WTC11 (cell line): ENCODE data around the gene GAL3ST3. TPM values are rescaled to one million over a fixed set of nuclear protein-coding genes. Genes with fewer than 3 reads are reported as not detected.

Experiments used
- ATAC-seq: fragments of 200-7000 bp; cut with Tn5 transposase; 2 replicates; pipeline ENCODE4 v1.10.0; 2021; ENCODE audit warnings: mild to moderate bottlenecking, moderate library complexity
- CTCF ChIA-PET: fragments of 300-600 bp; sonication (Branson Sonifier 250); formaldehyde crosslinking; loops from one replicate; lab custom pipeline; 2021; ENCODE audit warnings: antibody characterized with exemption; lab: Charles Lee
- POLR2A ChIA-PET: fragments of 350-600 bp; sonication (Branson Sonifier 250); formaldehyde crosslinking; loops from one replicate; lab custom pipeline; 2021; ENCODE audit warnings: antibody characterized with exemption; lab: Charles Lee
- DNase-seq: peaks from one replicate; pipeline ENCODE4 v3.0.0; 2021; ENCODE audit warnings: low spot score
- H3K27ac Mint-ChIP-seq: 2 replicates; pipeline ENCODE4 v1.8.0; 2021; ENCODE audit warnings: mixed read lengths
- H3K27me3 Mint-ChIP-seq: 2 replicates; pipeline ENCODE4 v1.8.0; 2021; ENCODE audit warnings: low read depth, mild to moderate bottlenecking, moderate library complexity, mixed read lengths
- H3K36me3 Mint-ChIP-seq: 2 replicates; pipeline ENCODE4 v1.8.0; 2021; ENCODE audit warnings: mixed read lengths
- H3K4me1 Mint-ChIP-seq: 2 replicates; pipeline ENCODE4 v1.8.0; 2022; ENCODE audit warnings: mixed read lengths
- H3K4me3 Mint-ChIP-seq: 2 replicates; pipeline ENCODE4 v1.8.0; 2021; ENCODE audit warnings: mild to moderate bottlenecking, moderate library complexity, mixed read lengths
- H3K9me3 Mint-ChIP-seq: 2 replicates; pipeline ENCODE4 v1.8.0; 2021; ENCODE audit warnings: mixed read lengths
- ELF4 ChIP-seq: sonication (generic); formaldehyde crosslinking; IDR thresholded peaks from 2 replicates; pipeline ENCODE4 v1.8.1; 2022; ENCODE audit warnings: low read depth, mild to moderate bottlenecking, moderate library complexity, missing genetic modification reagents
- FOXK1 ChIP-seq: sonication (generic); formaldehyde crosslinking; IDR thresholded peaks from 2 replicates; pipeline ENCODE4 v1.8.0; 2022; ENCODE audit warnings: mild to moderate bottlenecking, moderate library complexity, missing genetic modification reagents
- GABPB1 ChIP-seq: sonication (generic); formaldehyde crosslinking; IDR thresholded peaks from 2 replicates; pipeline ENCODE4 v1.8.1; 2023; ENCODE audit warnings: mild to moderate bottlenecking, missing genetic modification reagents
- GTF2I ChIP-seq: fragments of 250-450 bp; sonication (Bioruptor Pico); conservative IDR thresholded peaks from 2 replicates; pipeline ENCODE4 v1.4.0; 2021; ENCODE audit warnings: mild to moderate bottlenecking
- KAT7 ChIP-seq: sonication (generic); formaldehyde crosslinking; IDR thresholded peaks from 2 replicates; pipeline ENCODE4 v1.8.1; 2023; ENCODE audit warnings: missing genetic modification reagents, mild to moderate bottlenecking, borderline replicate concordance
- MYBL2 ChIP-seq: sonication (generic); formaldehyde crosslinking; IDR thresholded peaks from 2 replicates; pipeline ENCODE4 v1.8.1; 2023; ENCODE audit warnings: mild to moderate bottlenecking, moderate library complexity, missing genetic modification reagents
- NFE2L1 ChIP-seq: sonication (generic); formaldehyde crosslinking; IDR thresholded peaks from 2 replicates; pipeline ENCODE4 v1.8.1; 2023; ENCODE audit warnings: missing genetic modification reagents
- TCF7 ChIP-seq: sonication (generic); formaldehyde crosslinking; IDR thresholded peaks from 2 replicates; pipeline ENCODE4 v1.8.0; 2022; ENCODE audit warnings: mild to moderate bottlenecking, low read depth, missing genetic modification reagents, moderate library complexity
- TEAD1 ChIP-seq: sonication (generic); formaldehyde crosslinking; IDR thresholded peaks from 2 replicates; pipeline ENCODE4 v1.8.0; 2022; ENCODE audit warnings: mild to moderate bottlenecking, missing genetic modification reagents
- TP53 ChIP-seq: sonication (generic); formaldehyde crosslinking; IDR thresholded peaks from 2 replicates; pipeline ENCODE4 v1.8.1; 2023; ENCODE audit warnings: mild to moderate bottlenecking, missing genetic modification reagents
- ZNF121 ChIP-seq: sonication (generic); formaldehyde crosslinking; IDR thresholded peaks from 2 replicates; pipeline ENCODE4 v1.8.0; 2023; ENCODE audit warnings: missing genetic modification reagents
- ZNF671 ChIP-seq: fragments of 250-450 bp; sonication (Bioruptor Pico); IDR thresholded peaks from 2 replicates; pipeline ENCODE4 v1.8.0; 2021; ENCODE audit warnings: mild to moderate bottlenecking
- total RNA-seq: library from RNA; stranded (reverse); gene quantifications from 3 replicates; pipeline ENCODE4 v1.2.3, GENCODE V29; 2021
- TF ChIP-seq, protein P1 (sequence below): sonication (generic); formaldehyde crosslinking; IDR thresholded peaks from 2 replicates; pipeline ENCODE4 v1.8.0; 2023; ENCODE audit warnings: missing genetic modification reagents, mild to moderate bottlenecking, borderline replicate concordance
- TF ChIP-seq, protein P2 (sequence below): sonication (generic); formaldehyde crosslinking; IDR thresholded peaks from 2 replicates; pipeline ENCODE4 v1.8.0; 2022; ENCODE audit warnings: mild to moderate bottlenecking, missing genetic modification reagents
- TF ChIP-seq, protein P3 (sequence below): sonication (generic); formaldehyde crosslinking; IDR thresholded peaks from 2 replicates; pipeline ENCODE4 v1.8.0; 2022; ENCODE audit warnings: mild to moderate bottlenecking, missing genetic modification reagents
- TF ChIP-seq, protein P4 (sequence below): fragments of 250-450 bp; sonication (Bioruptor Pico); conservative IDR thresholded peaks from 2 replicates; pipeline ENCODE4 v1.9.0; 2021; ENCODE audit warnings: mild to moderate bottlenecking
- TF ChIP-seq, protein P5 (sequence below): sonication (generic); formaldehyde crosslinking; IDR thresholded peaks from 2 replicates; pipeline ENCODE4 v1.8.0; 2023; ENCODE audit warnings: mild to moderate bottlenecking, missing genetic modification reagents
- TF ChIP-seq, protein P6 (sequence below): sonication (generic); formaldehyde crosslinking; IDR thresholded peaks from 2 replicates; pipeline ENCODE4 v1.8.1; 2023; ENCODE audit warnings: mild to moderate bottlenecking, missing genetic modification reagents, moderate library complexity
- TF ChIP-seq, protein P7 (sequence below): fragments of 250-450 bp; sonication (Bioruptor Pico); IDR thresholded peaks from 2 replicates; pipeline ENCODE4 v1.8.0; 2021; ENCODE audit warnings: mild to moderate bottlenecking
- TF ChIP-seq, protein P8 (sequence below): sonication (generic); formaldehyde crosslinking; IDR thresholded peaks from 2 replicates; pipeline ENCODE4 v1.8.1; 2022; ENCODE audit warnings: low read depth, missing genetic modification reagents, borderline replicate concordance

The GAL3ST3 gene
- total RNA-seq, 1 experiment from 2014 or later: 21.3 TPM

DNA sequence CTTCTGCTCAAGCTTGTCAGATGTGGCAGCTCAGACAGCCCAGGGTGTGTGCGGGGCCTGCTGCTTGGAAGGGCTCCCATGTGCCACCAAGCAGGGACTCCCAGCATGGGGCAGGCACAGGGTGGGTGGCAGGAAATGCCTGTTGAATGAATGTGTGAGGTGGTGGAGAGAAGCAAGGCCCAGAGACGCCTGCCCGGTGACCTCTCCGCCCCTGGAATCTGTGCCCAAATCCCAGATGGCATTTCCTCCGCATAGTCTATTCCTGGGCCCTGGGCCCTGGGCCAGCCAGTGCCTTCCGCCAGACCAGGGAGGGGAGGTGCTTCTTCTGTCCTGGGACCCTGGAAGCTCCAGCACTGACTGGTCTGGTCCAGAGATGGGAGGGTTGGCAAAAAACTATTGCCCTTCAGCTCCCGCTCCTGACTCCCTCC, 33.5 kb downstream of the GAL3ST3 start:
- no peaks in the 10 kb centered on the region for H3K36me3 Mint-ChIP-seq
- TF ChIP-seq, protein P1, sequence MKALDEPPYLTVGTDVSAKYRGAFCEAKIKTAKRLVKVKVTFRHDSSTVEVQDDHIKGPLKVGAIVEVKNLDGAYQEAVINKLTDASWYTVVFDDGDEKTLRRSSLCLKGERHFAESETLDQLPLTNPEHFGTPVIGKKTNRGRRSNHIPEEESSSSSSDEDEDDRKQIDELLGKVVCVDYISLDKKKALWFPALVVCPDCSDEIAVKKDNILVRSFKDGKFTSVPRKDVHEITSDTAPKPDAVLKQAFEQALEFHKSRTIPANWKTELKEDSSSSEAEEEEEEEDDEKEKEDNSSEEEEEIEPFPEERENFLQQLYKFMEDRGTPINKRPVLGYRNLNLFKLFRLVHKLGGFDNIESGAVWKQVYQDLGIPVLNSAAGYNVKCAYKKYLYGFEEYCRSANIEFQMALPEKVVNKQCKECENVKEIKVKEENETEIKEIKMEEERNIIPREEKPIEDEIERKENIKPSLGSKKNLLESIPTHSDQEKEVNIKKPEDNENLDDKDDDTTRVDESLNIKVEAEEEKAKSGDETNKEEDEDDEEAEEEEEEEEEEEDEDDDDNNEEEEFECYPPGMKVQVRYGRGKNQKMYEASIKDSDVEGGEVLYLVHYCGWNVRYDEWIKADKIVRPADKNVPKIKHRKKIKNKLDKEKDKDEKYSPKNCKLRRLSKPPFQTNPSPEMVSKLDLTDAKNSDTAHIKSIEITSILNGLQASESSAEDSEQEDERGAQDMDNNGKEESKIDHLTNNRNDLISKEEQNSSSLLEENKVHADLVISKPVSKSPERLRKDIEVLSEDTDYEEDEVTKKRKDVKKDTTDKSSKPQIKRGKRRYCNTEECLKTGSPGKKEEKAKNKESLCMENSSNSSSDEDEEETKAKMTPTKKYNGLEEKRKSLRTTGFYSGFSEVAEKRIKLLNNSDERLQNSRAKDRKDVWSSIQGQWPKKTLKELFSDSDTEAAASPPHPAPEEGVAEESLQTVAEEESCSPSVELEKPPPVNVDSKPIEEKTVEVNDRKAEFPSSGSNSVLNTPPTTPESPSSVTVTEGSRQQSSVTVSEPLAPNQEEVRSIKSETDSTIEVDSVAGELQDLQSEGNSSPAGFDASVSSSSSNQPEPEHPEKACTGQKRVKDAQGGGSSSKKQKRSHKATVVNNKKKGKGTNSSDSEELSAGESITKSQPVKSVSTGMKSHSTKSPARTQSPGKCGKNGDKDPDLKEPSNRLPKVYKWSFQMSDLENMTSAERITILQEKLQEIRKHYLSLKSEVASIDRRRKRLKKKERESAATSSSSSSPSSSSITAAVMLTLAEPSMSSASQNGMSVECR (CRISPR knock-in tag): no peak
- TF ChIP-seq, protein P2, sequence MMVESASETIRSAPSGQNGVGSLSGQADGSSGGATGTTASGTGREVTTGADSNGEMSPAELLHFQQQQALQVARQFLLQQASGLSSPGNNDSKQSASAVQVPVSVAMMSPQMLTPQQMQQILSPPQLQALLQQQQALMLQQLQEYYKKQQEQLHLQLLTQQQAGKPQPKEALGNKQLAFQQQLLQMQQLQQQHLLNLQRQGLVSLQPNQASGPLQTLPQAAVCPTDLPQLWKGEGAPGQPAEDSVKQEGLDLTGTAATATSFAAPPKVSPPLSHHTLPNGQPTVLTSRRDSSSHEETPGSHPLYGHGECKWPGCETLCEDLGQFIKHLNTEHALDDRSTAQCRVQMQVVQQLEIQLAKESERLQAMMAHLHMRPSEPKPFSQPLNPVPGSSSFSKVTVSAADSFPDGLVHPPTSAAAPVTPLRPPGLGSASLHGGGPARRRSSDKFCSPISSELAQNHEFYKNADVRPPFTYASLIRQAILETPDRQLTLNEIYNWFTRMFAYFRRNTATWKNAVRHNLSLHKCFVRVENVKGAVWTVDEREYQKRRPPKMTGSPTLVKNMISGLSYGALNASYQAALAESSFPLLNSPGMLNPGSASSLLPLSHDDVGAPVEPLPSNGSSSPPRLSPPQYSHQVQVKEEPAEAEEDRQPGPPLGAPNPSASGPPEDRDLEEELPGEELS (CRISPR knock-in tag): no peak
- no peak for TF ChIP-seq KAT7 (CRISPR knock-in tag)
- TF ChIP-seq TEAD1 (CRISPR knock-in tag): no peak
- no peak for TF ChIP-seq MYBL2 (CRISPR knock-in tag)
- TF ChIP-seq, protein P3, sequence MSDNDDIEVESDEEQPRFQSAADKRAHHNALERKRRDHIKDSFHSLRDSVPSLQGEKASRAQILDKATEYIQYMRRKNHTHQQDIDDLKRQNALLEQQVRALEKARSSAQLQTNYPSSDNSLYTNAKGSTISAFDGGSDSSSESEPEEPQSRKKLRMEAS (CRISPR knock-in tag): no peak
- no peak for TF ChIP-seq ZNF671 (CRISPR knock-in tag)
- no peak for TF ChIP-seq TCF7
- TF ChIP-seq, protein P4, sequence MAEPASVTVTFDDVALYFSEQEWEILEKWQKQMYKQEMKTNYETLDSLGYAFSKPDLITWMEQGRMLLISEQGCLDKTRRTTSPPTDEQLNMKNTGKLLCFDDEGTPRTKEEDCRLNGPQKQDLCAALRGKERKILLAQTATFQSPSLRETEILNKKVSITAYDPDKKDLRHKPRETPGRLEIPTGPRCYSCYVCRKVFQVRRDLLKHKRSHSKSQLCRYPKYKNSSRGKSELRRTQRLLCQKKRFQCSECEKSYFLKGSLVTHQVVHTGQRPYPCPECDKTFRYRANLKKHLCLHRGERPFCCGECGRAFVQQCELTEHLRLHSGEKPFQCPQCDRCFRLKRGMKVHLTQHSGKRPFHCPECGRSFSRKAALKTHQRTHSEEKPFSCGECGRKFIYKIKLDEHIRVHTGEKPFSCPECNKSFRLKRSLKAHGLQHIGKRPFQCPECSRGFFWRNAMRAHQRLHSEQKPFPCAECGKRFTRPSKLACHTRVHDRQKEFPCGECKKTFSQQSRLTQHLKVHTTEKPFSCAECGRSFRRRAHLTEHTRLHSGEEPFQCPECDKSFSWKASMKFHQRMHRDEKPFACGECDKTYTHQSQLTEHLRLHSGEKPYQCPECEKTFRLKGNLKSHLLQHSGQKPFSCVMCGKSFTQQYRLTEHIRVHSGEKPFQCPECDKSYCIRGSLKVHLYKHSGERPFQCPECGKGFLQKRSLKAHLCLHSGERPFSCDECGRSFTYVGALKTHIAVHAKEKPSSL (CRISPR knock-in tag): no peak
- TF ChIP-seq ZNF121 (CRISPR knock-in tag): no peak
- TF ChIP-seq TP53 (CRISPR knock-in tag): no peak
- H3K4me3 Mint-ChIP-seq: no peak overlapping the region
- CTCF ChIA-PET: interaction anchor here (0.6 to 1.6 kb wide), 4 partner anchors 30 to 235 kb away, joined by 3 to 4 read pairs (median 4); partner anchors contain the start of gene CCDC85B
- H3K27me3 Mint-ChIP-seq: peaks cover 18% of the 10 kb centered on the region
- no peaks in the 10 kb centered on the region for H3K9me3 Mint-ChIP-seq
- H3K4me1 Mint-ChIP-seq: no peaks in the 10 kb centered on the region
- POLR2A ChIA-PET: no interaction called here
- ATAC-seq (no peak), DNase-seq (no peak)
- no peak overlapping the region for H3K27ac Mint-ChIP-seq

DNA sequence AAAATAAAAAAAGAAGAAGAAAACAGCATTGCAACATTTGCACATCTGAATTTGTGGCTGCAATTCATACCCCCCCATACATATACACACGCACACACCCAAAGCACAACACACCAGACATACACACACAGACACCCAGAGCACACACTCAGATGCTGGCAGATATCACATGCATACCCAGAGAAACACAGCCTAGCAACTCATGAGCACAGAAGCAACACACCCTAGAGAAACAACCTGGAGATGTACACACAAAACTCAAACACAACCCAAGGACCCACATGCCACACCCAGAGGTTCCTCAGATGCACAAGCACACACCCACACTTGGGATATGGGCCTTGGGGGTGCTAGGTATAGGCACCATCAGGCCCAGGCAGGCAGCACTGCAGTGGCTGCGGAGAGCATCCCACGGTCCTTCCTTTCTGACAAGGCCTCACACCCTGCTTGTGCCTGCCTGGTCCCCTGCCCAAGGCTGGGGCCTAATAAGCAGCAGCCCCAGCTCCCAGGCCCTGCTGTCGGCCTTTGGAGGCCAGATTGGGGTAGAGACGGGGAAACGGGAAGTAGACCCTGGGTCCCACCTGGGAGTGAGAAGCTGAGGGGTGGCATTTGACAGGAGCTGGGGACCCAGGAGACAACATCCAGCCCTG, 34.0 kb downstream of the GAL3ST3 start:
- Mint-ChIP-seq H3K4me1 (no peaks in the 10 kb centered on the region), H3K36me3 (no peaks in the 10 kb centered on the region), H3K27me3 (peaks cover 22% of the 10 kb centered on the region), H3K9me3 (no peaks in the 10 kb centered on the region), H3K27ac (no peak overlapping the region), H3K4me3 (no peak overlapping the region)
- DNase-seq (no peak), ATAC-seq (no peak)
- ChIA-PET POLR2A (no interaction called here), CTCF (interaction anchor here (0.6 to 1.6 kb wide), 4 partner anchors 31 to 235 kb away, joined by 3 to 4 read pairs (median 4); partner anchors contain the start of gene CCDC85B)
- TF ChIP-seq FOXK1 (no peak), GABPB1 (CRISPR knock-in tag) (no peak), GTF2I (CRISPR knock-in tag) (no peak), ELF4 (CRISPR knock-in tag) (no peak), NFE2L1 (CRISPR knock-in tag) (no peak)
- TF ChIP-seq, protein P5, sequence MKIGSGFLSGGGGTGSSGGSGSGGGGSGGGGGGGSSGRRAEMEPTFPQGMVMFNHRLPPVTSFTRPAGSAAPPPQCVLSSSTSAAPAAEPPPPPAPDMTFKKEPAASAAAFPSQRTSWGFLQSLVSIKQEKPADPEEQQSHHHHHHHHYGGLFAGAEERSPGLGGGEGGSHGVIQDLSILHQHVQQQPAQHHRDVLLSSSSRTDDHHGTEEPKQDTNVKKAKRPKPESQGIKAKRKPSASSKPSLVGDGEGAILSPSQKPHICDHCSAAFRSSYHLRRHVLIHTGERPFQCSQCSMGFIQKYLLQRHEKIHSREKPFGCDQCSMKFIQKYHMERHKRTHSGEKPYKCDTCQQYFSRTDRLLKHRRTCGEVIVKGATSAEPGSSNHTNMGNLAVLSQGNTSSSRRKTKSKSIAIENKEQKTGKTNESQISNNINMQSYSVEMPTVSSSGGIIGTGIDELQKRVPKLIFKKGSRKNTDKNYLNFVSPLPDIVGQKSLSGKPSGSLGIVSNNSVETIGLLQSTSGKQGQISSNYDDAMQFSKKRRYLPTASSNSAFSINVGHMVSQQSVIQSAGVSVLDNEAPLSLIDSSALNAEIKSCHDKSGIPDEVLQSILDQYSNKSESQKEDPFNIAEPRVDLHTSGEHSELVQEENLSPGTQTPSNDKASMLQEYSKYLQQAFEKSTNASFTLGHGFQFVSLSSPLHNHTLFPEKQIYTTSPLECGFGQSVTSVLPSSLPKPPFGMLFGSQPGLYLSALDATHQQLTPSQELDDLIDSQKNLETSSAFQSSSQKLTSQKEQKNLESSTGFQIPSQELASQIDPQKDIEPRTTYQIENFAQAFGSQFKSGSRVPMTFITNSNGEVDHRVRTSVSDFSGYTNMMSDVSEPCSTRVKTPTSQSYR (CRISPR knock-in tag): no peak
- TF ChIP-seq, protein P6, sequence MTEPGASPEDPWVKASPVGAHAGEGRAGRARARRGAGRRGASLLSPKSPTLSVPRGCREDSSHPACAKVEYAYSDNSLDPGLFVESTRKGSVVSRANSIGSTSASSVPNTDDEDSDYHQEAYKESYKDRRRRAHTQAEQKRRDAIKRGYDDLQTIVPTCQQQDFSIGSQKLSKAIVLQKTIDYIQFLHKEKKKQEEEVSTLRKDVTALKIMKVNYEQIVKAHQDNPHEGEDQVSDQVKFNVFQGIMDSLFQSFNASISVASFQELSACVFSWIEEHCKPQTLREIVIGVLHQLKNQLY (CRISPR knock-in tag): no peak
- TF ChIP-seq, protein P7, sequence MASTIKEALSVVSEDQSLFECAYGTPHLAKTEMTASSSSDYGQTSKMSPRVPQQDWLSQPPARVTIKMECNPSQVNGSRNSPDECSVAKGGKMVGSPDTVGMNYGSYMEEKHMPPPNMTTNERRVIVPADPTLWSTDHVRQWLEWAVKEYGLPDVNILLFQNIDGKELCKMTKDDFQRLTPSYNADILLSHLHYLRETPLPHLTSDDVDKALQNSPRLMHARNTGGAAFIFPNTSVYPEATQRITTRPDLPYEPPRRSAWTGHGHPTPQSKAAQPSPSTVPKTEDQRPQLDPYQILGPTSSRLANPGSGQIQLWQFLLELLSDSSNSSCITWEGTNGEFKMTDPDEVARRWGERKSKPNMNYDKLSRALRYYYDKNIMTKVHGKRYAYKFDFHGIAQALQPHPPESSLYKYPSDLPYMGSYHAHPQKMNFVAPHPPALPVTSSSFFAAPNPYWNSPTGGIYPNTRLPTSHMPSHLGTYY: no peak
- TF ChIP-seq, protein P8, sequence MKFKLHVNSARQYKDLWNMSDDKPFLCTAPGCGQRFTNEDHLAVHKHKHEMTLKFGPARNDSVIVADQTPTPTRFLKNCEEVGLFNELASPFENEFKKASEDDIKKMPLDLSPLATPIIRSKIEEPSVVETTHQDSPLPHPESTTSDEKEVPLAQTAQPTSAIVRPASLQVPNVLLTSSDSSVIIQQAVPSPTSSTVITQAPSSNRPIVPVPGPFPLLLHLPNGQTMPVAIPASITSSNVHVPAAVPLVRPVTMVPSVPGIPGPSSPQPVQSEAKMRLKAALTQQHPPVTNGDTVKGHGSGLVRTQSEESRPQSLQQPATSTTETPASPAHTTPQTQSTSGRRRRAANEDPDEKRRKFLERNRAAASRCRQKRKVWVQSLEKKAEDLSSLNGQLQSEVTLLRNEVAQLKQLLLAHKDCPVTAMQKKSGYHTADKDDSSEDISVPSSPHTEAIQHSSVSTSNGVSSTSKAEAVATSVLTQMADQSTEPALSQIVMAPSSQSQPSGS (CRISPR knock-in tag): no peak
